Measurements from ENCODE around the gene USH1G. TPM values are rescaled to one million over a fixed set of nuclear protein-coding genes. Genes with fewer than 3 reads are reported as not detected.

The USH1G gene
- total RNA-seq, 4 donors from 2014 or later, result 1.1 to 3.7 (median 1.9) TPM

DNA sequence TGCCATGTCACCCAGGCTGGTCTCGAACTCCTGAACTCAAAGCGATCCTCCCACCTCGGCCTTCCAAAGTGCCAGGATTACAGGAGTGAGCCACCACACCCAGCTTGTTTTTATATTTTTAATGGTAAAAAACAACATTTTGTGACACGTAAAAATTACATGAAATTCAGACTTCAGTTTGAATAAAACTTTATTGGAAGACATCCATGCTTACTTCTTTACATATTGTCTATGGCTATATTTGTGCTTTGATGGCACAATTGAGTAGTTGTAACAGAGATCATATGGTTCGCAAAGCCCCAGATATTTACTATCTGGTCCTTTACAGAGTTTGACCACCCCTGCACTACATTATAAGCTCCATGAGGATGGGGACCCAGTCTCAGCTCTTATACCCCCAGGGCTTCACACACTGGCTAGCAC, 48.4 kb downstream of the USH1G start:
- Histone ChIP-seq H3K9me3 (no peaks in the 10 kb centered on the region), H3K27ac (no peak overlapping the region), H3K27me3 (no peaks in the 10 kb centered on the region), H3K4me3 (no peak overlapping the region), H3K36me3 (no peaks in the 10 kb centered on the region), H3K4me1 (peaks cover 34% of the 10 kb centered on the region)
- no peak for DNase-seq (ENCODE audit: low spot score in 2 of 2)
- 98% methylated on average over 5 of the region's 5 CpGs for WGBS
- no peak for TF ChIP-seq POLR2A (IDR thresholded peaks at IDR 0.05)
- TF ChIP-seq, protein P1, sequence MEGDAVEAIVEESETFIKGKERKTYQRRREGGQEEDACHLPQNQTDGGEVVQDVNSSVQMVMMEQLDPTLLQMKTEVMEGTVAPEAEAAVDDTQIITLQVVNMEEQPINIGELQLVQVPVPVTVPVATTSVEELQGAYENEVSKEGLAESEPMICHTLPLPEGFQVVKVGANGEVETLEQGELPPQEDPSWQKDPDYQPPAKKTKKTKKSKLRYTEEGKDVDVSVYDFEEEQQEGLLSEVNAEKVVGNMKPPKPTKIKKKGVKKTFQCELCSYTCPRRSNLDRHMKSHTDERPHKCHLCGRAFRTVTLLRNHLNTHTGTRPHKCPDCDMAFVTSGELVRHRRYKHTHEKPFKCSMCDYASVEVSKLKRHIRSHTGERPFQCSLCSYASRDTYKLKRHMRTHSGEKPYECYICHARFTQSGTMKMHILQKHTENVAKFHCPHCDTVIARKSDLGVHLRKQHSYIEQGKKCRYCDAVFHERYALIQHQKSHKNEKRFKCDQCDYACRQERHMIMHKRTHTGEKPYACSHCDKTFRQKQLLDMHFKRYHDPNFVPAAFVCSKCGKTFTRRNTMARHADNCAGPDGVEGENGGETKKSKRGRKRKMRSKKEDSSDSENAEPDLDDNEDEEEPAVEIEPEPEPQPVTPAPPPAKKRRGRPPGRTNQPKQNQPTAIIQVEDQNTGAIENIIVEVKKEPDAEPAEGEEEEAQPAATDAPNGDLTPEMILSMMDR (IDR thresholded peaks at IDR 0.05), result no peak
- no peak for TF ChIP-seq POLR2AphosphoS5 (IDR thresholded peaks at IDR 0.05)
- TF ChIP-seq EP300 (IDR thresholded peaks at IDR 0.05), result no peak

DNA sequence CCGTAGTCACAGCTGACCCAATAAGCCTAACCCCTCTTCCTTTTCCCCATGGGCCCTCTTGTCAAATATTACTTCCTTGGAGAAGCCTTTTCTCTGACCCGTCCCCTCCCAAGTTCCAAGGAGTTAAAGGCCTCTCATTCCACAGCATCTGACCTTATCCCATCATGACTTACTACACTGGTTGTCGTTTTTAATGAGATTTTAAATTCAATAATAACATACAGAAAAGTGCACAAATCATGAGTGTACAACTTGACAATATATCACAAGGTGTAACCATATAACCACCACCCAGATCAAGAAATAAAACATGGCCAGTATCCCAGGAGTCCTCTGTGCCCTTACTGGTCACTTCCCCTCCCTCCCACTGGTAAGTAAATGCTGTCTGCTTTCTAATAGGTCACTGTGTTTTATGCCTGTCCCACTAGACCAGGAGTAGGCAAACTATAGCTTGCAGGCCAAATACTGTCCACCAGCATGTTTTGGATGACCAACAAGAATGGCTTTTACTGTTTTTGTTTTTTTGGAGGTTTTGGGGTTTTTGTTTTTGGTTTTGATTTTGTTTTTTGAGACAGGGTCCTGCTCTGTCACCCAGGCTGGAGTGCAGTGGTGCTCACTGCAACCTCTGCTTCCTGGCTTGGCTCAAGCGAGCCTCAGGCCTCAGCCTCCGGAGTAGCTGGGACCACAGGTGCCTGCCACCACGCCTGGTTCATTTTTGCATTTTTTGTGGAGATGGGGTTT, 49.0 kb downstream of the USH1G start:
- Histone ChIP-seq H3K36me3 (no peaks in the 10 kb centered on the region), H3K4me3 (peak overlapping the region; percentile 61), H3K9me3 (no peaks in the 10 kb centered on the region), H3K27ac (peak overlapping the region; percentile 87), H3K27me3 (no peaks in the 10 kb centered on the region), H3K4me1 (peaks cover 34% of the 10 kb centered on the region)
- WGBS, result 62% methylated on average over 6 of the region's 6 CpGs
- TF ChIP-seq POLR2A (IDR thresholded peaks at IDR 0.05), result no peak
- no peak for TF ChIP-seq POLR2AphosphoS5 (IDR thresholded peaks at IDR 0.05)
- TF ChIP-seq, protein P1 (IDR thresholded peaks at IDR 0.05), result no peak
- TF ChIP-seq EP300 (IDR thresholded peaks at IDR 0.05), result no peak
- DNase-seq (ENCODE audit: low spot score in 2 of 2), result peak in 1 of 2 donors; percentile 61

DNA sequence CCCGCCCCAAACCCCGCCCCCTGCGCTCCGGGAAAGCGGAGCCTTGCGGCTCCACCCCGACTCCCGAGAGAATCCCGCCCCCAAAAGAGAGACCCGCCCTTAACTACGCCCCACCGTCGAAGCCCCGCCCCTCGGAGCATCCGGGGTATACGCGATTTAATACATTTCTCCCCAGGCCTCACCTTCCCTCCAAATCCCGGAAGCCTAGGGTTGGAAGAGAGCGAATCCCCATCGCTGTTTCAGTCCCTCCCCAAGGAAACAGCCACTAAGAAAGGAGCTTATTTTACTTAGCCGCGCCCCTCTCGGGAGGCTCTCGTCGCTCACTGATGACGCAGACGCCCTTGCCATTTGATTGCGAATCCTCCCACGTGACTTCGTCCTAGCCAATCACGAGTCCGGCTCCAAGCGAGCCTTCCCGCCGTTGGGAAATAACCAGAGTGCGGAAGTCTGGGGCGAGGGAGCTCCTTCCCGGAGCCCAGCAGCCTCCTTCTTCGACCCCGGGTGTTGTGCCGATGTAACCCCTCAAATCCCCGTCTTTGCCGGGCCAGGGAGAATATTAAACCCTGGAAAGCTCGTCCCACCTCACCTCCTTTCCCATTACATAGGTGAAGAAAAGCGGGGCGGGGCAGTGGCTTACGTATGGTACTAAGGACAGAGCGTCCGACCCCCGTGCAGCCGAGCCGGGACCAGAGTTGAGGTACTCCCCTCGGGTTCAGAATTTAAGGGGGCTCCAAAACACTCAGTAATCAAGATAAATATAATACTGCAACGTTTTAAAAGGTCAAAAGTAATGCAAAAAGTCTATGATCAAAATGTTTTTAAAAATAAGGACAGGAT, 49.8 kb downstream of the USH1G start:
- under 1% methylated on average over 24 of the region's 55 CpGs for WGBS
- Histone ChIP-seq H3K9me3 (no peaks in the 10 kb centered on the region), H3K27ac (peak overlapping the region; percentile 87), H3K4me1 (peaks cover 30% of the 10 kb centered on the region), H3K27me3 (no peaks in the 10 kb centered on the region), H3K36me3 (no peaks in the 10 kb centered on the region), H3K4me3 (peak overlapping the region; percentile 61)
- TF ChIP-seq POLR2A (IDR thresholded peaks at IDR 0.05) (peak; percentile 81 to 95), EP300 (IDR thresholded peaks at IDR 0.05) (no peak), POLR2AphosphoS5 (IDR thresholded peaks at IDR 0.05) (peak; percentile 86 to 99 (median 89))
- TF ChIP-seq, protein P1 (IDR thresholded peaks at IDR 0.05), result no peak
- DNase-seq (ENCODE audit: low spot score in 2 of 2), result peak; percentile 100

DNA sequence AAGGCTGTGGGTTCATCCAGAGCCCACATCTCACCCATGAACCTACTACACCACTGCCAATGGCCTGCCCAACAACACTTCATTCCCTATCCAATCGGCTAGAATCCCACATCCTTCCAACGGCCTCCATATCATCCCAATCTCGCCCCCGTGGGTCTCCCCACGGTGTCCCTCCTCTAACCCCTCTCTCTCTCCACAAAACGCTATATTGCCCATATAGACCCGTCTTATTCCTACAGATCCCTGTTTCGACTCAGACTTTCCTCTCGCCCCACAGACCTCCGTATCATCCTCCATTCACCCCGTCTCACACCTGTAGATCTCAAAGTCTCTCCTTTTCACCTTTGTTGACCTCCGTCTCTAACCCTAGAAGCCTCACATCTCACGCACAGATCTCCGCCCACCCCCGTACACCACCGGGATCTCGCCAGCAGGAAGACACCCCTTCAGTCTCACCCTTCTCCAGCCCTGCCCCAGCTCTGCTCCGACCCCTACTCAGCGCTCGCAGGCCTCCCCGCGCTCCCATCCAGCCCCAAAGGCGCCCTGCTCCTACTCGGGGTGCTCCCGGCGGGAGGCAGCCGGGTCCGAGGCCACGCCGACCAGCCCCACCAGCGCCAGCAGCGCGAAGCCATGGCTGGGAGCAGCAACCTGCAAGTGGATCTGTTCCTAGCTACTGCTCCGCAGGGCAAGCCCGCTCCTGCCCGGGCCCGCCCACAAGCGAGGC, 50.6 kb downstream of the USH1G start, which contains the start of gene FDXR:
Gene FDXR (minus strand): TSS at position 682 of the 724 bp plus-strand sequence. CDS start 50 bp downstream, at position 632.
- peaks cover 22% of the 10 kb centered on the region for H3K4me1 ChIP-seq
- H3K36me3 ChIP-seq, result no peaks in the 10 kb centered on the region
- H3K27me3 ChIP-seq, result no peaks in the 10 kb centered on the region
- H3K9me3 ChIP-seq, result no peaks in the 10 kb centered on the region
- TF ChIP-seq POLR2A (IDR thresholded peaks at IDR 0.05) (peak in 1 of 2 donors; percentile 23), EP300 (IDR thresholded peaks at IDR 0.05) (no peak)
- peak in 1 of 2 donors; percentile 59 for DNase-seq (ENCODE audit: low spot score in 2 of 2)
- peak within 1 kb of the TSS; percentile 87 for H3K27ac ChIP-seq
- H3K4me3 ChIP-seq, result peak within 1 kb of the TSS; percentile 61
- 11% methylated on average over 27 of the region's 38 CpGs for WGBS

DNA sequence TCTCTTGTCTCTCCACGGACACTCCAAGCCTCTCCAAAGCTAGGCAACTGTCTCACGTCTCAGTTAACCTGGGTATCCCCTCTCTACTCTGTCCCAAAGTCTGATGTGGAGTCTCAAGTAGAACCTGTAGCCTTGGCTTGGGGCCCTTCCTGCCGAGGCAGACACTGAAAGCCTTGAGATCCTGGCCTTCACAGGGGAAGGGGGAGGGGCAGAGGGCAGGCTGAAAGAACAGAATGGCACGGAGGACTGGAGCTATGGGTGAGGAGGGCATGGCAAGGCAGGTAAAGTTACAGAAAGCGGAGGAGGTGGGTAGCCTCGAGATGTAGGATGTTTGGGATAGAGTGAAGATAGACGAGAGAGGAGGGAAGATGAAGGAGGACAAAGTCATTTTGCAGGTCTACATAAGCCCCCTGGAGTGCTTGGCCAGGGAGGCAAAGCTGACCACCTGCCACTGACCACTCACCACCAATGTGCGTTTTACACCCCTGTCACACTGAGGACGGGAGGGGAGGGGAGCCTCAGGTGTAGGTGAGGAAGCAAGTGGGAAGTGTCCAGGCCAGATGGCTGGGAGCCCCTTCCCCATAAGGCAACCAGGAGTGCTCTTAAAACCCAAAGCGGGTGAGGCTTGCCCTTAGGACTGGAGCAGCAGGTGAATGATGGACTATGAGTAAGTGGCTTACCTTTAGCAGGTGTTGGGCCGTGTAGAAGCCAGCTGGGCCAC, 51.5 kb downstream of the USH1G start:
- Histone ChIP-seq H3K4me3 (peak overlapping the region; percentile 61), H3K4me1 (peaks cover 21% of the 10 kb centered on the region), H3K36me3 (no peaks in the 10 kb centered on the region), H3K9me3 (no peaks in the 10 kb centered on the region), H3K27me3 (no peaks in the 10 kb centered on the region), H3K27ac (no peak overlapping the region)
- 77% methylated on average over 11 of the region's 11 CpGs for WGBS
- DNase-seq (ENCODE audit: low spot score in 2 of 2), result peak in 1 of 2 donors; percentile 64
- TF ChIP-seq POLR2AphosphoS5 (IDR thresholded peaks at IDR 0.05) (no peak), EP300 (IDR thresholded peaks at IDR 0.05) (no peak), POLR2A (IDR thresholded peaks at IDR 0.05) (no peak)
- TF ChIP-seq, protein P1 (IDR thresholded peaks at IDR 0.05), result no peak
